GM12878 (cell line): ENCODE measurements around the gene UBE2E1. TPM values are rescaled to one million over a fixed set of nuclear protein-coding genes. Genes with fewer than 3 reads are reported as not detected.

ENCODE experiments used
- ATAC-seq: fragments of 200-7000 bp; cut with Tn5 transposase; 3 replicates; pipeline ENCODE4 v1.9.1; 2020; ENCODE audit warnings: mild to moderate bottlenecking, moderate library complexity
- BruUV-seq: library from RNA; stranded (reverse); fragments of 400-500 nt; replicated peaks from 2 replicates; lab custom pipeline; 2021; lab: Mats Ljungman, UMichigan
- CTCF ChIA-PET: fragments of 300-600 bp; sonication (Branson Sonifier 250); formaldehyde crosslinking; extraction: SDS; loops from one replicate; lab custom pipeline; 2021; ENCODE audit warnings: inconsistent platforms; lab: Yijun Ruan, JAX
- POLR2A ChIA-PET: fragments of 350-600 bp; formaldehyde crosslinking; extraction: SDS; loops from one replicate; lab custom pipeline; 2021; ENCODE audit warnings: inconsistent platforms; lab: Charles Lee
- RAD21 ChIA-PET: fragments of 300-600 bp; sonication (Branson Sonifier 250); formaldehyde crosslinking; loops from one replicate; lab custom pipeline; 2023; ENCODE audit warnings: antibody characterized with exemption; ENCODE audit not compliant: unreplicated experiment; lab: Charles Lee
- SMC1A ChIA-PET: fragments of 300-600 bp; sonication (Branson Sonifier 250); formaldehyde crosslinking; loops from one replicate; lab custom pipeline; 2023; ENCODE audit not compliant: unreplicated experiment, uncharacterized antibody; lab: Charles Lee
- DNase-seq: peaks from one replicate; pipeline ENCODE4 v3.0.0-alpha.2; 2011; ENCODE audit warnings: low read depth, low spot score
- FAIRE-seq: peaks from 3 replicates; lab custom pipeline; 2011; peaks lifted over from hg19 to GRCh38; lab: Jason Lieb, UNC
- H2AFZ ChIP-seq: 2 replicates; pipeline ENCODE4 v1.6.0; 2011; ENCODE audit warnings: low read depth, low read length, control low read depth; ENCODE audit not compliant: control insufficient read depth
- H3K27ac ChIP-seq: 2 replicates; pipeline ENCODE4 v1.5.1; 2011; ENCODE audit warnings: control low read depth; ENCODE audit not compliant: control insufficient read depth, insufficient read depth
- H3K27me3 ChIP-seq, 2 experiments: replicated peaks in 1 of 2; 2 replicates each; pipeline versions ENCODE4 v1.6.0 to v1.6.1; 2011; ENCODE audit warnings: low read length in 1 of 2; ENCODE audit not compliant: control insufficient read depth in 2 of 2, insufficient read depth in 2 of 2
- H3K36me3 ChIP-seq, 2 experiments: 2 replicates each; pipeline ENCODE4 v1.5.1; 2011; ENCODE audit warnings: low read length in 1 of 2; ENCODE audit not compliant: control insufficient read depth in 2 of 2, insufficient read depth in 2 of 2
- H3K4me1 ChIP-seq: 2 replicates; pipeline ENCODE4 v1.6.1; 2011; ENCODE audit warnings: mild to moderate bottlenecking, low read length, moderate library complexity, mixed read lengths; ENCODE audit not compliant: control insufficient read depth, insufficient read depth
- H3K4me2 ChIP-seq: 2 replicates; pipeline ENCODE4 v1.6.0; 2011; ENCODE audit warnings: control low read depth; ENCODE audit not compliant: control insufficient read depth, insufficient read depth
- H3K4me3 ChIP-seq: fragments of 200-600 bp; sonication (generic); 2 replicates; pipeline ENCODE4 v1.5.1; 2016
- H3K79me2 ChIP-seq: 2 replicates; pipeline ENCODE4 v1.6.0; 2011; ENCODE audit warnings: low read length; ENCODE audit not compliant: control insufficient read depth, insufficient read depth
- H3K9ac ChIP-seq: 2 replicates; pipeline ENCODE4 v1.8.0; 2011; ENCODE audit warnings: low read length, control low read depth, mixed read lengths; ENCODE audit not compliant: control insufficient read depth, insufficient read depth
- H3K9me3 ChIP-seq: replicated peaks from 3 replicates; pipeline ENCODE4 v1.5.1; 2011; ENCODE audit warnings: mild to moderate bottlenecking, low read length; ENCODE audit not compliant: control insufficient read depth, insufficient read depth
- H4K20me1 ChIP-seq: 2 replicates; pipeline ENCODE4 v1.6.0; 2011; ENCODE audit not compliant: control insufficient read depth, insufficient read depth
- BCL11A ChIP-seq: IDR thresholded peaks from 2 replicates; pipeline ENCODE4 v1.6.1; 2011; ENCODE audit warnings: low read depth, low read length
- CBX3 ChIP-seq: fragments of 200-600 bp; sonication (generic); IDR thresholded peaks from 2 replicates; pipeline ENCODE4 v1.6.1; 2016; ENCODE audit warnings: low read depth, borderline replicate concordance
- CREB1 ChIP-seq: IDR thresholded peaks from 2 replicates; pipeline ENCODE4 v1.6.1; 2012; ENCODE audit warnings: low read depth, mild to moderate bottlenecking, inconsistent platforms
- CREM ChIP-seq: IDR thresholded peaks from 2 replicates; pipeline ENCODE4 v1.6.1; 2014; ENCODE audit warnings: antibody characterized with exemption, low read depth
- FOXM1 ChIP-seq: IDR thresholded peaks from 2 replicates; pipeline ENCODE4 v1.6.1; 2012; ENCODE audit warnings: low read depth, mild to moderate bottlenecking, inconsistent platforms, low read length, moderate library complexity
- HDAC2 ChIP-seq: fragments of 200-600 bp; sonication (generic); IDR thresholded peaks from 2 replicates; pipeline ENCODE4 v1.6.1; 2017
- IKZF1 ChIP-seq: fragments of 450-650 bp; conservative IDR thresholded peaks from 2 replicates; pipeline ENCODE4 v1.6.1; 2017; ENCODE audit warnings: antibody characterized with exemption, mild to moderate bottlenecking
- IKZF2 ChIP-seq, 2 experiments: fragments of 450-650 bp; IDR thresholded peaks; 2 replicates each; pipeline ENCODE4 v1.6.1; 2017; ENCODE audit warnings: mild to moderate bottlenecking in 2 of 2, moderate library complexity in 2 of 2
- IRF4 ChIP-seq: IDR thresholded peaks from 2 replicates; pipeline ENCODE4 v1.6.1; 2011; ENCODE audit warnings: low read depth, low read length
- KAT2A ChIP-seq: conservative IDR thresholded peaks from 2 replicates; pipeline ENCODE4 v1.6.1; 2011; ENCODE audit warnings: low read depth, low read length; ENCODE audit not compliant: control insufficient read depth
- MTA3 ChIP-seq: IDR thresholded peaks from 2 replicates; pipeline ENCODE4 v1.6.1; 2012; ENCODE audit warnings: low read length, inconsistent platforms, borderline replicate concordance
- MXI1 ChIP-seq: fragments of 150-350 bp; IDR thresholded peaks from 2 replicates; pipeline ENCODE4 v1.6.1; 2011; ENCODE audit warnings: low read depth, mild to moderate bottlenecking, inconsistent platforms, low read length, improper control_type of control experiment
- POLR2AphosphoS5 ChIP-seq: IDR thresholded peaks from 2 replicates; pipeline ENCODE4 v1.6.1; 2011; ENCODE audit warnings: mild to moderate bottlenecking, low read length, inconsistent platforms
- SP1 ChIP-seq: IDR thresholded peaks from one replicate; pipeline ENCODE4 v1.6.1; 2011; ENCODE audit warnings: low read depth, low read length
- SPI1 ChIP-seq: IDR thresholded peaks from 2 replicates; pipeline ENCODE4 v1.6.1; 2011; ENCODE audit warnings: low read depth, mild to moderate bottlenecking, low read length, moderate library complexity, borderline replicate concordance; ENCODE audit not compliant: insufficient read depth
- TAF1 ChIP-seq: IDR thresholded peaks from 2 replicates; pipeline ENCODE4 v1.6.1; 2011; ENCODE audit warnings: mild to moderate bottlenecking, low read depth, low read length, borderline replicate concordance
- ZNF217 ChIP-seq: fragments of 450-650 bp; IDR thresholded peaks from 2 replicates; pipeline ENCODE4 v1.6.1; 2017; ENCODE audit warnings: antibody characterized with exemption, mild to moderate bottlenecking
- WGBS: methylation state at CpG from one replicate; pipeline ENCODE4 v1.1.6; 2016; ENCODE audit warnings: low lambda C conversion rate; ENCODE audit not compliant: insufficient replicate concordance, insufficient coverage; ENCODE audit errors: missing lambda C conversion rate; 5-methylcytosine and 5-hydroxymethylcytosine counted together
- in situ Hi-C: fragments of 300-500 bp; cut with MboI; formaldehyde crosslinking; loops from 9 replicates; pipeline ENCODE4 v1.14.3; 2018; ENCODE audit warnings: mixed read lengths
- intact Hi-C: fragments of 100-400 bp; cut with micrococcal nuclease; formaldehyde crosslinking; loops from one replicate; pipeline ENCODE4 v1.14.2; 2022; ENCODE audit not compliant: unreplicated experiment
- polyA plus RNA-seq, 11 experiments: library from polyadenylated mRNA; depleted of rRNA in 4 of 11; unstranded in 6 of 11; stranded (reverse) in 5 of 11; fragments of >200 nt; fragmentation: Nextera tagmentation in 4 of 11; fragmentation: Illumina TruSeq in 1 of 11; extraction: Ambion mirVana in 4 of 11; extraction: Trizol in 1 of 11; gene quantifications; 1 replicate in 1 of 11; 2 replicates in 10 of 11; pipeline versions ENCODE4 v1.2.1 to v1.2.3, GENCODE V29; 2011 to 2016; ENCODE audit warnings: inconsistent platforms in 2 of 11, missing spikeins in 2 of 11, low read depth in 1 of 11
- total RNA-seq, 4 experiments: library from RNA; depleted of rRNA in 3 of 4; stranded (reverse); fragments of >200 nt in 3 of 4; fragmentation: Illumina TruSeq in 1 of 4; extraction: Trizol in 1 of 4; gene quantifications; 2 replicates each; pipeline versions ENCODE4 v1.2.1 to v1.2.3, GENCODE V29; 2013 to 2021
- TF ChIP-seq, protein P1 (sequence below): fragments of 150-350 bp; IDR thresholded peaks from 2 replicates; pipeline ENCODE4 v1.6.1; 2016; ENCODE audit warnings: low read depth, low read length
- TF ChIP-seq, protein P2 (sequence below): fragments of 450-650 bp; IDR thresholded peaks from 2 replicates; pipeline ENCODE4 v1.6.1; 2017; ENCODE audit warnings: mild to moderate bottlenecking

Gene UBE2E1
- total and polyA plus RNA-seq, 10 of the 15 experiments (the other 5 are each of a cell fraction or from before 2014, with no cell fraction given) = 18.7 to 425 (median 147) TPM

DNA sequence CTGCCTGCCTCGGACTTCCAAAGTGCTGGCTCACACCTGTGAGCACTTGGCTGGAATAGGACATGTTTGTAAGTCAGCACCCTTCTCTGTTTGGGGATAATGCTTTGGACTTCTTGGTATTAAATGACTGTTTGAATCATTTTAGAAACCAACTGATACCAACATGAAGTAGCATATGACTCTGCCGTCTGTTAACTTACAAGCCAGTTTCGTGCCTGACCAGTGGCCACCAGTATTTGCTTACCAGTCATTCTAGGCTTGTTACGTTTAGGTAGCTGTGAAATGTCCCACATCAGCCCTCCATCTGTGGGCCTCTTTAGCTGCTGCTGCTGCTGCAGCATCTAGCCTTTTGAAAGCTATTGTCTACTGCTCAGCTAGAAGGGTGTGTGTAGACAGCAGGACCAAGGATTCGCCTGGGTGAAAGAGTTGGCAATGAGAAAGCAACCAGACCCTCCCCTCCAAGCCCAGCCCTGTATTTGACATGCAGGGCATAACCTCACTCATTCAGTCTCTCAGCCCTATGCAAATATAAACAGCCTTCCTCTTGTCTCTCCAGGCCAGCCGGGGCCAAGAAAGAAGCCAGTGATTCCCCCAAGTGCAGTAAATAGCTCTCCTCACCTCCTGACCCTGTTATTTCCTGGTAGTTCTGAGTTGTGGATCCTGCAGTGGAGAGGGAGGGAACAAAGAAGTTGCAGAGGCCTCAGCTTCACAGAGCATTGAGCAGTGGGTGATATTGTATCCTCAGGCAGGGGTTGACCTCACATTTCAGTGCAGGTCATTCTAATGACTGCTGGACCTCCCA is 60.0 kb downstream of the UBE2E1 start:
- peak; percentile 89 for ATAC-seq
- TF ChIP-seq POLR2AphosphoS5 = no peak
- peak; percentile 30; the same call in 1 of the 2 replicates for TF ChIP-seq CREB1
- TF ChIP-seq SP1 = no peak
- no peak for TF ChIP-seq ZNF217
- TF ChIP-seq, protein P1, sequence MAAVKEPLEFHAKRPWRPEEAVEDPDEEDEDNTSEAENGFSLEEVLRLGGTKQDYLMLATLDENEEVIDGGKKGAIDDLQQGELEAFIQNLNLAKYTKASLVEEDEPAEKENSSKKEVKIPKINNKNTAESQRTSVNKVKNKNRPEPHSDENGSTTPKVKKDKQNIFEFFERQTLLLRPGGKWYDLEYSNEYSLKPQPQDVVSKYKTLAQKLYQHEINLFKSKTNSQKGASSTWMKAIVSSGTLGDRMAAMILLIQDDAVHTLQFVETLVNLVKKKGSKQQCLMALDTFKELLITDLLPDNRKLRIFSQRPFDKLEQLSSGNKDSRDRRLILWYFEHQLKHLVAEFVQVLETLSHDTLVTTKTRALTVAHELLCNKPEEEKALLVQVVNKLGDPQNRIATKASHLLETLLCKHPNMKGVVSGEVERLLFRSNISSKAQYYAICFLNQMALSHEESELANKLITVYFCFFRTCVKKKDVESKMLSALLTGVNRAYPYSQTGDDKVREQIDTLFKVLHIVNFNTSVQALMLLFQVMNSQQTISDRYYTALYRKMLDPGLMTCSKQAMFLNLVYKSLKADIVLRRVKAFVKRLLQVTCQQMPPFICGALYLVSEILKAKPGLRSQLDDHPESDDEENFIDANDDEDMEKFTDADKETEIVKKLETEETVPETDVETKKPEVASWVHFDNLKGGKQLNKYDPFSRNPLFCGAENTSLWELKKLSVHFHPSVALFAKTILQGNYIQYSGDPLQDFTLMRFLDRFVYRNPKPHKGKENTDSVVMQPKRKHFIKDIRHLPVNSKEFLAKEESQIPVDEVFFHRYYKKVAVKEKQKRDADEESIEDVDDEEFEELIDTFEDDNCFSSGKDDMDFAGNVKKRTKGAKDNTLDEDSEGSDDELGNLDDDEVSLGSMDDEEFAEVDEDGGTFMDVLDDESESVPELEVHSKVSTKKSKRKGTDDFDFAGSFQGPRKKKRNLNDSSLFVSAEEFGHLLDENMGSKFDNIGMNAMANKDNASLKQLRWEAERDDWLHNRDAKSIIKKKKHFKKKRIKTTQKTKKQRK = no peak
- TF ChIP-seq IRF4 = 0 out of 2 replicates have a peak, but pooled peaks have one; percentile 35
- no peak for TF ChIP-seq SPI1
- TF ChIP-seq KAT2A = no peak
- TF ChIP-seq, protein P2, sequence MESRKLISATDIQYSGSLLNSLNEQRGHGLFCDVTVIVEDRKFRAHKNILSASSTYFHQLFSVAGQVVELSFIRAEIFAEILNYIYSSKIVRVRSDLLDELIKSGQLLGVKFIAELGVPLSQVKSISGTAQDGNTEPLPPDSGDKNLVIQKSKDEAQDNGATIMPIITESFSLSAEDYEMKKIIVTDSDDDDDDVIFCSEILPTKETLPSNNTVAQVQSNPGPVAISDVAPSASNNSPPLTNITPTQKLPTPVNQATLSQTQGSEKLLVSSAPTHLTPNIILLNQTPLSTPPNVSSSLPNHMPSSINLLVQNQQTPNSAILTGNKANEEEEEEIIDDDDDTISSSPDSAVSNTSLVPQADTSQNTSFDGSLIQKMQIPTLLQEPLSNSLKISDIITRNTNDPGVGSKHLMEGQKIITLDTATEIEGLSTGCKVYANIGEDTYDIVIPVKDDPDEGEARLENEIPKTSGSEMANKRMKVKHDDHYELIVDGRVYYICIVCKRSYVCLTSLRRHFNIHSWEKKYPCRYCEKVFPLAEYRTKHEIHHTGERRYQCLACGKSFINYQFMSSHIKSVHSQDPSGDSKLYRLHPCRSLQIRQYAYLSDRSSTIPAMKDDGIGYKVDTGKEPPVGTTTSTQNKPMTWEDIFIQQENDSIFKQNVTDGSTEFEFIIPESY = no peak
- peak; percentile 60; the same call in 1 of the 2 replicates for TF ChIP-seq MTA3
- 0 out of 4 replicates have a peak, but pooled peaks of 1 of the 2 experiments have one; percentile 15 for TF ChIP-seq IKZF2 (IDR thresholded peaks at IDR 0.05)
- TF ChIP-seq IKZF1 = peak; percentile 32; the same call in 1 of the 2 replicates
- TF ChIP-seq HDAC2 = no peak
- no peak for TF ChIP-seq CBX3
- TF ChIP-seq BCL11A = peak; percentile 62; the same call in 1 of the 2 replicates
- TF ChIP-seq CREM = peak; percentile 27; the same call in 1 of the 2 replicates
- peak; percentile 62; the same call in 1 of the 2 replicates for TF ChIP-seq FOXM1
- no peak for TF ChIP-seq TAF1
- TF ChIP-seq MXI1 = peak; percentile 21; the same call in 1 of the 2 replicates

More for the DNA sequence above, 60.0 kb downstream of the UBE2E1 start:
- peak overlapping the region; percentile 70 for H3K4me2 ChIP-seq
- 17% methylated on average over 6 of the region's 6 CpGs for WGBS
- POLR2A ChIA-PET = interaction anchor here (0.5 to 1.5 kb wide), 7 partner anchors 29 to 488 kb away, joined by 3 to 6 read pairs (median 3); partner anchors contain the start of genes NKIRAS1 and RPL15
- H3K79me2 ChIP-seq = peaks cover 79% of the 10 kb centered on the region
- H3K9me3 ChIP-seq = no peaks in the 10 kb centered on the region
- H3K36me3 ChIP-seq = peaks cover 5 to 10% of the 10 kb centered on the region in 2 experiments; a peak in 2 of 4 replicates
- intact Hi-C loops = loop anchor here (2.0 to 5.0 kb wide), 3 partner anchors 33 to 103 kb away; partner anchors contain the start of gene UBE2E1
- peak; percentile 45 for DNase-seq
- H2AFZ ChIP-seq = no peak overlapping the region
- RAD21 ChIA-PET = interaction anchor here (0.6 to 3.2 kb wide), 15 partner anchors 8 to 275 kb away, joined by 3 to 25 read pairs (median 7); no protein-coding TSS in a partner anchor
- CTCF ChIA-PET = interaction anchor here (0.6 to 3.7 kb wide), 17 partner anchors 9 to 217 kb away, joined by 3 to 51 read pairs (median 6); no protein-coding TSS in a partner anchor
- peak; percentile 68 for FAIRE-seq
- peak overlapping the region; percentile 63 for H3K27ac ChIP-seq
- no TSS peak for BruUV-seq
- in situ Hi-C loops = no loop called here
- H3K27me3 ChIP-seq = no peaks in the 10 kb centered on the region
- SMC1A ChIA-PET = interaction anchor here (0.5 to 4.0 kb wide), 20 partner anchors 8 to 902 kb away, joined by 3 to 52 read pairs (median 4); partner anchors contain the start of genes NKIRAS1 and RPL15
- no peaks in the 10 kb centered on the region; the same call in 1 of the 2 replicates for H4K20me1 ChIP-seq
- peaks cover 22% of the 10 kb centered on the region for H3K4me1 ChIP-seq
- H3K9ac ChIP-seq = no peak overlapping the region; the same call in 1 of the 2 replicates
- H3K4me3 ChIP-seq = peak overlapping the region; percentile 10; the same call in 1 of the 2 replicates
